GM06990 (cell line): Measurements from ENCODE around the gene ZHX3.

ENCODE experiments used
- DNase-seq: peaks from one replicate; pipeline ENCODE4 v3.0.0-alpha.2; 2011; ENCODE audit not compliant: insufficient read length; ENCODE audit errors: extremely low read depth
- H3K27me3 ChIP-seq: replicated peaks from 2 replicates; pipeline ENCODE4 v1.6.0; 2011; ENCODE audit warnings: low read length; ENCODE audit not compliant: control insufficient read depth, insufficient read depth
- H3K36me3 ChIP-seq: 2 replicates; pipeline ENCODE4 v1.5.1; 2011; ENCODE audit warnings: low read length; ENCODE audit not compliant: control insufficient read depth, insufficient read depth
- H3K4me3 ChIP-seq: replicated peaks from 2 replicates; pipeline ENCODE4 v1.5.1; 2011; ENCODE audit warnings: low read depth, mild to moderate bottlenecking, control low read depth, low read length
- TF ChIP-seq, protein P1 (sequence below): IDR thresholded peaks from 2 replicates; pipeline ENCODE4 v1.5.1; 2011; ENCODE audit warnings: low read length, control low read depth, mild to moderate bottlenecking, inconsistent platforms; ENCODE audit not compliant: insufficient read depth, poor library complexity, severe bottlenecking

ZHX3 gene

GRCh38 chr20:41221614-41222218 lies 95.8 kb downstream of the ZHX3 start:
- Histone ChIP-seq H3K4me3 (no peak overlapping the region), H3K36me3 (no peaks in the 10 kb centered on the region), H3K27me3 (no peaks in the 10 kb centered on the region)
- no peak for DNase-seq
- TF ChIP-seq, protein P1, sequence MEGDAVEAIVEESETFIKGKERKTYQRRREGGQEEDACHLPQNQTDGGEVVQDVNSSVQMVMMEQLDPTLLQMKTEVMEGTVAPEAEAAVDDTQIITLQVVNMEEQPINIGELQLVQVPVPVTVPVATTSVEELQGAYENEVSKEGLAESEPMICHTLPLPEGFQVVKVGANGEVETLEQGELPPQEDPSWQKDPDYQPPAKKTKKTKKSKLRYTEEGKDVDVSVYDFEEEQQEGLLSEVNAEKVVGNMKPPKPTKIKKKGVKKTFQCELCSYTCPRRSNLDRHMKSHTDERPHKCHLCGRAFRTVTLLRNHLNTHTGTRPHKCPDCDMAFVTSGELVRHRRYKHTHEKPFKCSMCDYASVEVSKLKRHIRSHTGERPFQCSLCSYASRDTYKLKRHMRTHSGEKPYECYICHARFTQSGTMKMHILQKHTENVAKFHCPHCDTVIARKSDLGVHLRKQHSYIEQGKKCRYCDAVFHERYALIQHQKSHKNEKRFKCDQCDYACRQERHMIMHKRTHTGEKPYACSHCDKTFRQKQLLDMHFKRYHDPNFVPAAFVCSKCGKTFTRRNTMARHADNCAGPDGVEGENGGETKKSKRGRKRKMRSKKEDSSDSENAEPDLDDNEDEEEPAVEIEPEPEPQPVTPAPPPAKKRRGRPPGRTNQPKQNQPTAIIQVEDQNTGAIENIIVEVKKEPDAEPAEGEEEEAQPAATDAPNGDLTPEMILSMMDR, result no peak

GRCh38 chr20:41219824-41220223 lies 97.7 kb downstream of the ZHX3 start:
- Histone ChIP-seq H3K36me3 (no peaks in the 10 kb centered on the region), H3K4me3 (no peak overlapping the region), H3K27me3 (no peaks in the 10 kb centered on the region)
- DNase-seq, result no peak
- TF ChIP-seq, protein P1, result no peak

DNA sequence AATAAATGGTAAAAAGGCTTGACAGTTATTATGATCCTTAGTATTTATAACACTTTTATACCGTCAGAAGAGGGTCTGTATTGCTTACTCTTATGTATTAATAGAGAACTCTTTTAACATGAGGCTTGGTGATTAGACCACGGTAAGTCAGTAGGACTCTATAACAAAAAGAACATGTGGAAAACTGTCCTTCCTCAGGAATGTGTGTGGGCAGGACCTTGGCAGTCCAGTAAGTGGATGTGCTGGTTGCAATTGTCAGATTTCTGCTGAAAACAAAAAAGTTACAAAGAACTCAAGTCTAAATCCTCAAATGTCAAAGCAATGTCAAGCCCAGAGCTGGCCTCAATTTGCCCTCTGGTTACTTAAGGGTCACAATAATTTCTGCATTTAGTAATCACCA lies 99.1 kb downstream of the ZHX3 start:
- no peaks in the 10 kb centered on the region for H3K36me3 ChIP-seq
- no peak for DNase-seq
- TF ChIP-seq, protein P1, result no peak

GRCh38 chr20:41217422-41217821 lies 100.1 kb downstream of the ZHX3 start:
- Histone ChIP-seq H3K27me3 (no peaks in the 10 kb centered on the region), H3K4me3 (no peak overlapping the region), H3K36me3 (no peaks in the 10 kb centered on the region)
- no peak for DNase-seq
- TF ChIP-seq, protein P1, result no peak

More for the DNA sequence above, 99.1 kb downstream of the ZHX3 start:
- H3K27me3 ChIP-seq, result no peaks in the 10 kb centered on the region
- no peak overlapping the region for H3K4me3 ChIP-seq

GRCh38 chr20:41214666-41215065 lies 102.9 kb downstream of the ZHX3 start:
- Histone ChIP-seq H3K4me3 (no peak overlapping the region), H3K27me3 (no peaks in the 10 kb centered on the region), H3K36me3 (no peaks in the 10 kb centered on the region)
- TF ChIP-seq, protein P1, result no peak
- no peak for DNase-seq

DNA sequence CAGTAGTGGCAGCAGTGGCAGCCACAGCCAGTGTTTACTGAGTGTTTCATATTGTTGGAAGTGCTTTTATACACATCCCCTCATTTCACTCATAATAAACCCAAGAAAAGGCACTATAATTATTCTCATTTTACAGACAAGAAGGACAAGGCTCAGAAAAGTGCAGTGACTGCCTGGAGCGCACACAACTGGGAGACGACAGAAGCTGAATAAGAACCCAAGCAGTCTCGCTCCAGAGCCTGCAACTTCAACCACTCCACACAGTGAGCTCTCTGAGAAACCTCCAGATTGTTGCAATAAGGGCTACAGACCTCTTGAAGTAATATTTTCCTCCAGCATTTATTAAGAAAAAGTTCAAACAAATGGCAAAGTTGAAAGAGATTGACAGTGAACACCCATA lies 103.3 kb downstream of the ZHX3 start:
- Histone ChIP-seq H3K4me3 (no peak overlapping the region), H3K27me3 (no peaks in the 10 kb centered on the region), H3K36me3 (no peaks in the 10 kb centered on the region)
- TF ChIP-seq, protein P1, result no peak
- DNase-seq, result no peak
